HG03469 (cell line): Measurements from ENCODE around the gene ANKMY1.

Experiments used
- ATAC-seq: cut with Tn5 transposase; IDR thresholded peaks from one replicate; pipeline ENCODE4 v1.9.1; 2021; ENCODE audit warnings: mild to moderate bottlenecking, moderate library complexity, moderate number of reproducible peaks; ENCODE audit not compliant: unreplicated experiment

The ANKMY1 gene

DNA sequence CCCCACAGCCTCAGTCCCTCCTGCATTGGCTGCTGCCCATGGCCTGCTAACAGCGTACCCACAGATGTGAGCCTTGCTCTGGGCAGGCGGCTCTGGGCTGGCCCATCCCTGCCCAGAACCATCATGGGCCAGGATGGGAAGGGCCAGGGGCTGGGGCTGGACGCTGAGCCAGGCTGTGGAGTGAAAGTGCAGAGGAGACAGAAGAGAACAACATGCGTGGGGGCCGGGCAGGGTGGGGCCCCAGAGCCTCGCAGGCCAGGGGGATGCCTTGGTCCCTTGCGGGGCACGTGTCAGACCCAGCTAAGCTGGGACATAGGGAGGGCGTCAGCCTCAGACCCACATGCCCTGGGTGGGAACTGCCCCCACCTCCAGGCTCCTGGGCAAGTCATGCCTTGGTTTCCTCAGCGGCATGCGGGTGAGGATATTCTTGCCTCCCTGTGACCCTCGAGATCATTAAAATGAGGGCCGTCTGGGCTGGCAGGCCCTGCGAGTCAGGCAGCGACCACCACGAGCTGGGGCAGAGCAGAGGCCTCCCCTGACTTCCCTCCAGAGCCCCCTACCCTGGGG lies 95.0 kb downstream of the ANKMY1 start:
- ATAC-seq, result no peak

DNA sequence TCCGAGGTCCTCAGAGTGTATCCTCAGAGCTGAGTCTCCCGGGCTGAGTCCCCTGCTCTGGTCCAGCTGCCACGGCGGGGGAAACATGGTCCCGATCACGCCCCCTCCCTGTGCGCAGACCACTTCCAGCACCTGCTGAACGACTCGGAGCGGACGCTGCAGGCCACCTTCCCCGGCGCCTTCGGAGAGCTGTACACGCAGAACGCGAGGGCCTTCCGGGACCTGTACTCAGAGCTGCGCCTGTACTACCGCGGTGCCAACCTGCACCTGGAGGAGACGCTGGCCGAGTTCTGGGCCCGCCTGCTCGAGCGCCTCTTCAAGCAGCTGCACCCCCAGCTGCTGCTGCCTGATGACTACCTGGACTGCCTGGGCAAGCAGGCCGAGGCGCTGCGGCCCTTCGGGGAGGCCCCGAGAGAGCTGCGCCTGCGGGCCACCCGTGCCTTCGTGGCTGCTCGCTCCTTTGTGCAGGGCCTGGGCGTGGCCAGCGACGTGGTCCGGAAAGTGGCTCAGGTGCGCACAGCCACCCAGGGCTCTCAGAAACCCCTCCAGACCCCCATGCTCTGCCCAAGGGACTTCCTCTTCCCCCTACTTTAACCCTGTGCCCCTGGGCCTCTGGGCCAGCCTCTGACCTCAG lies 95.6 kb downstream of the ANKMY1 start:
- ATAC-seq, result no peak

DNA sequence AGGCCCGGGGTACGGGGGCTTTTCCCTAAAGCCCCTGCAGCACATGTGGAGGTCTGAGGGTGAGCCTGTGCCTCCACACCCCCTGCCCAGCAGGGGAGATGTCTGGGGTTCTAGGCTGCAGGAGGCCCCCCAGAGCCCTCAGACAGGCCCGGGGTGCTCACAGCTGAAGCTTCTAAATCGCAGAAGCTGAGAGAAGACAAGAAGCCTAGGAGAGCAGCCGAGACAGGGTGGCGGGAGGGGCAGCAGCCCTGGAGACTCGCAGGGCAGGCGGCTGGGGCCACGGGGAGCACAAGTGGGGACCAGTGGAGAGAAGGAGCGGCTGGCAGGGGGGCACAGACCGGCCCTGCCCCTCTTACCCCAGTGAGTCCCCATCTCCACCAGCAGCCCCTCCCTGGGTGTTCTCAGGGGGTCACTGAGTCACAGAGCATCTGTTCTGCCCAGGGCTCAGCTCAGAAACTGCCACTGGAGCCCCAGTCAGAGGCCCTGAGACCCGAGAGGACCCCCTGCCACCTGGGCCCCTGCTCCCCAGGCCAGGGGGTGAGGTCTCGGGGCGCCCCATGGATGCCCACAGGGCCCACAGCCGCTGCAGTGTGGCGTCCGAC lies 96.2 kb downstream of the ANKMY1 start:
- ATAC-seq, result no peak

GRCh38 chr2:240460781-240461431 lies 96.9 kb downstream of the ANKMY1 start:
- ATAC-seq, result no peak

GRCh38 chr2:240460253-240460711 lies 97.5 kb downstream of the ANKMY1 start:
- ATAC-seq, result no peak

- ATAC-seq, result no peak
These were observed 98.2 kb downstream of the ANKMY1 start for GRCh38 chr2:240459401-240460252.

DNA sequence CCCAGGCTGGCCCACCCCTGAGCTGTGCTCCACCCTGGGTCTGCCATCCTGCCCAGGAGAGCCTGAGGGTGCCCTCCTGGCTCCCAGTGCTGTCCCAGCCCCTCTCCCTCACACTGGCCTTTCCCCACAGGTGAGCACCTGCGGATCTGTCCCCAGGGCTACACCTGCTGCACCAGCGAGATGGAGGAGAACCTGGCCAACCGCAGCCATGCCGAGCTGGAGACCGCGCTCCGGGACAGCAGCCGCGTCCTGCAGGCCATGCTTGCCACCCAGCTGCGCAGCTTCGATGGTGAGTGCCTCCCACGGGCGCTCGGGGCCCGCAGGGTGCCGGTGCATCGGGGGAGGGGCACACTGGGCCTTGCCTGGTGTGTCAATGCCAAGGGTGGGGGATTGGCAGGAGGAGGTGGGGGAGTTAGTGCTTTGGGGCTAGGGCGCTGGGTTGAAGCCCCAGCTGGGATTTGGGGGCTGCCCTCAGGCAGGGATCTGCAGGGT lies 98.8 kb downstream of the ANKMY1 start:
- no peak for ATAC-seq

DNA sequence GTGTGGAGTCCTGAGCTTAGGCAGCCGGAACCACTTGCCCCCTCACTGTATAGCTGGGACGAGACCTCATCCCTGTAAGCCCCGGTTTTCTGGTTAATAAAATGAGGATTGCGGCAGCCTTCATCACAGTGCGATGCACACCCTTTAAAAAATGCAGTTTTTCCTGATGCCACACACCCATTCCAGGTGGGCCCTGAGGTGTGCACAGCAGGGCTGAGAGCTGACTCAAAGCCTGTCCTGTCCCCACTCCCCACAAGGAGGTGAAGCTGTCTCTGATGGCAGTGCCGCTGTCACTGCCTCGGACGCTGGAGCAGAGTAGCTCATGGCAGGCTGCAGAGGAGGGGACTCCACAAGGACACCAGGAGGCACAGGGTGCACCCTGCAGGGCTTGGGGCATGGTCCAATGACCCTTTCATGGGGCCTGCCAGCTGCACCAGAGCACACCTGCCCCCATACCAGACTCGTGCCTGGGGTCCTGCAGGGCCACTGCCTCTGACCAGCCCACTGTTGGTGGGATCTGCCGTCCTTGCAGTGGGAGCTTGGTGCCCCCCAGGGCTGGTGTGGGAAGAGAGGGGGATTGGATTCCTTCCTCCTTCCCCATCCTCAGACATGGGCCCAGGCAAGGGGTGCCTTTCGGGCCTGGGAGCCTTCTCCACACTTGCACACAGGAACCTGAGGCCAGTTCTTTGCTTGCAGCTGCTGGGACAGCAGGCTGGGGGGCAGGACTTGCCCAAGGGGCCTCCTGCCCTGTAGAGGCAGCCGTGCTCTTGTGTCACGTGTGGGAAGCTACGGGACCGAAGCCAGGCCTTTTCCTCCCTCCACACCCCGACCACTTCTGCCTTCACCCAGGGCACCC lies 99.5 kb downstream of the ANKMY1 start:
- ATAC-seq, result no peak

GRCh38 chr2:240457223-240458043 lies 100.4 kb downstream of the ANKMY1 start:
- ATAC-seq, result no peak

- ATAC-seq, result no peak
These were observed 101.2 kb downstream of the ANKMY1 start for GRCh38 chr2:240456447-240457222.

GRCh38 chr2:240455647-240456446 lies 101.9 kb downstream of the ANKMY1 start:
- no peak for ATAC-seq

- no peak for ATAC-seq
These were observed 102.5 kb downstream of the ANKMY1 start for GRCh38 chr2:240455272-240455646.

DNA sequence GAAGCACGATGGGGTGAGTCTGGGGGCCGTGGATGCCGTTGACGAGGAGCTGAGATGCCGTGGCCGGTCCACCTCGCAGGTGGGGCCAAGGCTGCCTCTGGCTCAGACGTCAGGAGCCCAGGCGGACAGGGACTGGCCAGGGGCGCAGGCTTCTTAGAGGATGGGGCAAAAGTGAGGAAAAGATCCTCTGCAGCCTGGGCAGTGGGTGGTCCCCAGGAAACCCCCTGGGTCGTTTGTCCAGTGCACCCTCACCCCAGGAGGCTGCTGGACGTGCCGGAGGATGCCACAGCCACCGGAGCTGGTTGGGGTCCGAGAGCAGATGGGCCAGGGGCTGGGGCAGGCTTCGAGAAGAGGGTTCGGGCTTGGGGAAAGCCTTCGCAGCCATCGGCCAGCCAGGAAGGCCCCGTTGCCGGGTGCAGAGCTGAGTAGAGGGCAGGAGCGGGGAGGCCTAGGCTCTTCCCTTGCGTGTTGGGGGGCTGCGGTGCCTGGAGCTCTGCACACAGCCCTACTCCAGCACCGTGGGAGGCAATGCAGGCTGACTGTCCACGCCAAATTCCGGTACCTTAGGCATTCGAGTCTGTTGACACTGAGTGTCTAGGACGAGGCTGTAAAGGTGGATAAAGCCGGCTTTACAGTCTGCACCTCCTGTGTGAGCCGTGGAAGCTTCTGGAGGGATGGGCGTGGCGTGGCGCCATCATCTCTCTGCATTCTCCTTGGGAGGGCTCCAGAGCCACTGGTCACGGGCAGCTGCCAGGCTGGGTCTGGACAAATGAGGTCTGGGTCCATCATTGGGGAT lies 103.5 kb downstream of the ANKMY1 start:
- ATAC-seq, result no peak

GRCh38 chr2:240453461-240454105 lies 104.2 kb downstream of the ANKMY1 start:
- no peak for ATAC-seq

DNA sequence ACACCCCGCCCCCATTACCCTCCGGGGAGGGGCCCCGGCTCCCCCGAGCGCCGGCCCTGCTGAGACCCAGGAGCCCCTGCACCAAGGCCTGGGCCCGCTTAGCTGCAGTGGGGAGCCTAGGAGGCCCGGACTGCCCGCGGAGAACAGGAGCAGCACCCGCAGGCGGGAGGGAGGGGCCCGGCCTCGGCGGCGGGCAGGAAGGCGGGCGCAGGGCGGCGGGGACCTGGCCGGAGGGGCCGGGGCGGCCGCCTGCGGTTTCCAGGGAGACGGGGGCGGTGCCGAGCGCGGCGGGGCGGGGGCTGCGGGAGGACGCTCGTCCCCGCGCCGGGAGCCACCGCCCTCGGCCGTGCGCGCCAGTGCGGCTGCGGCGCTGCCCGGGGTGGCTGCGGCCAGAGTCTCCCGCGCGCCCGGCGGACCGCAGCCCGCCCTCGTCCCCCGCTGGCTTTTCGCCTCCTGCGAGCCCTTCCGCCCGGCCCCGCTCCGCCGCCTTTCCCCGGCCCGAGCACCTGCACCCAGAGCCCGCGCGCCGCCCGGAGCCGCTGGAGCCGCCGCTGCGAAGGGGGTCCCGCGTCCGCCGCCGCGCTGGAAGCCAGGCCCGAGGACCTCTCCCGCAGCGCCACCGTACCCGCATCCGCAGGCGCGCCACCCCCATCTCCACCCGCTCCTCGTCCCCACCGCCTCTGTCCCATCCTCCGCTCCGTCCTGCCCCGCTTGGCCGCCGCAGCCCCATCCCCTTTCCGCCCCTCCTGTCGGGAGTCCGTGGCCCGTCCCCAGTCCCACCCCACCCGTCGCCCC lies 105.1 kb downstream of the ANKMY1 start:
- ATAC-seq, result no peak
